Measurements from ENCODE around the gene GDF10.

GRCh38 chr10:47303105-47303504, 3.1 kb downstream of the GDF10 start:
- TF ChIP-seq CTCF (IDR thresholded peaks at IDR 0.05 in 2 of 3, conservative IDR thresholded peaks at IDR 0.05 in 1 of 3; ENCODE audit: control insufficient read depth in 2 of 3, extremely low read depth in 1 of 3, insufficient read depth in 1 of 3, low read depth in 3 of 3, low read length in 3 of 3) (no peak), NBN (IDR thresholded peaks at IDR 0.05) (no peak), MAX (IDR thresholded peaks at IDR 0.05; ENCODE audit: low read depth, low read length) (no peak), EP300 (IDR thresholded peaks at IDR 0.05; ENCODE audit: borderline replicate concordance in 1 of 2, control insufficient read depth in 1 of 2, low read depth in 2 of 2, low read length in 2 of 2) (no peak), SRF (IDR thresholded peaks at IDR 0.05; ENCODE audit: low read depth in 2 of 2, low read length in 2 of 2) (no peak), POLR2A (IDR thresholded peaks at IDR 0.05; ENCODE audit: low read depth, low read length) (no peak), POLR2AphosphoS5 (IDR thresholded peaks at IDR 0.05; ENCODE audit: low read length) (no peak), CHD1 (IDR thresholded peaks at IDR 0.05; ENCODE audit: low read depth, low read length) (no peak), NR2F1 (conservative IDR thresholded peaks at IDR 0.05) (no peak)
- TF ChIP-seq, protein P1, sequence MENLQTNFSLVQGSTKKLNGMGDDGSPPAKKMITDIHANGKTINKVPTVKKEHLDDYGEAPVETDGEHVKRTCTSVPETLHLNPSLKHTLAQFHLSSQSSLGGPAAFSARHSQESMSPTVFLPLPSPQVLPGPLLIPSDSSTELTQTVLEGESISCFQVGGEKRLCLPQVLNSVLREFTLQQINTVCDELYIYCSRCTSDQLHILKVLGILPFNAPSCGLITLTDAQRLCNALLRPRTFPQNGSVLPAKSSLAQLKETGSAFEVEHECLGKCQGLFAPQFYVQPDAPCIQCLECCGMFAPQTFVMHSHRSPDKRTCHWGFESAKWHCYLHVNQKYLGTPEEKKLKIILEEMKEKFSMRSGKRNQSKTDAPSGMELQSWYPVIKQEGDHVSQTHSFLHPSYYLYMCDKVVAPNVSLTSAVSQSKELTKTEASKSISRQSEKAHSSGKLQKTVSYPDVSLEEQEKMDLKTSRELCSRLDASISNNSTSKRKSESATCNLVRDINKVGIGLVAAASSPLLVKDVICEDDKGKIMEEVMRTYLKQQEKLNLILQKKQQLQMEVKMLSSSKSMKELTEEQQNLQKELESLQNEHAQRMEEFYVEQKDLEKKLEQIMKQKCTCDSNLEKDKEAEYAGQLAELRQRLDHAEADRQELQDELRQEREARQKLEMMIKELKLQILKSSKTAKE (IDR thresholded peaks at IDR 0.05; ENCODE audit: low read depth, poor library complexity, severe bottlenecking): no peak
